Neural progenitor cell (in vitro differentiated cells): ENCODE measurements around the gene GPR141. TPM values are rescaled to one million over a fixed set of nuclear protein-coding genes. Genes with fewer than 3 reads are reported as not detected.

Source experiments
- DNase-seq: peaks from one replicate; pipeline ENCODE4 v3.0.0-alpha.2; 2016; ENCODE audit warnings: low spot score
- H2AFZ ChIP-seq: fragments of 200-600 bp; sonication (generic); replicated peaks from 2 replicates; pipeline ENCODE4 v1.6.1; 2016; ENCODE audit warnings: antibody characterized with exemption
- H3F3A ChIP-seq: fragments of 200-600 bp; sonication (generic); 2 replicates; pipeline ENCODE4 v1.6.1; 2016; ENCODE audit warnings: antibody characterized with exemption, low read depth
- H3K27ac ChIP-seq: fragments of 200-600 bp; sonication (generic); 2 replicates; pipeline ENCODE4 v1.5.1; 2016; ENCODE audit warnings: mild to moderate bottlenecking
- H3K27me3 ChIP-seq: fragments of 200-600 bp; sonication (generic); 2 replicates; pipeline ENCODE4 v1.6.1; 2016; ENCODE audit warnings: mild to moderate bottlenecking, moderate library complexity
- H3K36me3 ChIP-seq: fragments of 200-600 bp; sonication (generic); 2 replicates; pipeline ENCODE4 v1.5.1; 2016
- H3K4me1 ChIP-seq: fragments of 200-600 bp; sonication (generic); 2 replicates; pipeline ENCODE4 v1.6.1; 2016; ENCODE audit warnings: mixed run types
- H3K4me2 ChIP-seq: fragments of 200-600 bp; sonication (generic); 2 replicates; pipeline ENCODE4 v1.6.1; 2016
- H3K4me3 ChIP-seq: fragments of 200-600 bp; sonication (generic); 2 replicates; pipeline ENCODE4 v1.5.1; 2016
- H3K79me2 ChIP-seq: fragments of 200-600 bp; sonication (generic); 2 replicates; pipeline ENCODE4 v1.6.1; 2016; ENCODE audit warnings: low read depth
- H3K9ac ChIP-seq: fragments of 200-600 bp; sonication (generic); 2 replicates; pipeline ENCODE4 v1.6.1; 2016
- H3K9me3 ChIP-seq: fragments of 200-600 bp; sonication (generic); 2 replicates; pipeline ENCODE4 v1.5.1; 2016; ENCODE audit warnings: low read depth
- H4K20me1 ChIP-seq: fragments of 200-600 bp; sonication (generic); 2 replicates; pipeline ENCODE4 v1.6.1; 2016; ENCODE audit warnings: low read depth
- H3K27ac Mint-ChIP-seq: 3 replicates; pipeline ENCODE4 v1.8.0; 2021; ENCODE audit warnings: mixed read lengths
- H3K27me3 Mint-ChIP-seq: 2 replicates; pipeline ENCODE4 v1.8.0; 2022; ENCODE audit warnings: low read depth, mild to moderate bottlenecking, inconsistent platforms, moderate library complexity, mixed read lengths; ENCODE audit not compliant: insufficient read depth
- H3K36me3 Mint-ChIP-seq: 3 replicates; pipeline ENCODE4 v1.8.0; 2021; ENCODE audit warnings: mixed read lengths
- H3K4me1 Mint-ChIP-seq: 3 replicates; pipeline ENCODE4 v1.8.0; 2021; ENCODE audit warnings: mixed read lengths
- H3K4me3 Mint-ChIP-seq: 3 replicates; pipeline ENCODE4 v1.8.0; 2021; ENCODE audit warnings: mild to moderate bottlenecking, moderate library complexity, mixed read lengths
- H3K9me3 Mint-ChIP-seq: 3 replicates; pipeline ENCODE4 v1.8.0; 2020; ENCODE audit warnings: mixed read lengths
- EZH2 ChIP-seq: fragments of 200-600 bp; sonication (generic); IDR thresholded peaks from 2 replicates; pipeline ENCODE4 v1.6.1; 2017; ENCODE audit warnings: antibody characterized with exemption, mild to moderate bottlenecking, moderate library complexity
- EZH2phosphoT487 ChIP-seq: fragments of 200-600 bp; sonication (generic); IDR thresholded peaks from 2 replicates; pipeline ENCODE4 v1.6.1; 2017; ENCODE audit warnings: antibody characterized with exemption
- total RNA-seq: library from RNA; depleted of rRNA; stranded (reverse); fragments of >200 nt; gene quantifications from 2 replicates; pipeline ENCODE4 v1.2.3, GENCODE V29; 2015; ENCODE audit warnings: low replicate concordance
- TF ChIP-seq, protein P1 (sequence below): fragments of 200-600 bp; sonication (generic); IDR thresholded peaks from 2 replicates; pipeline ENCODE4 v1.5.1; 2017; ENCODE audit warnings: antibody characterized with exemption, mild to moderate bottlenecking

The GPR141 gene
- total RNA-seq, 1 donor from 2014 or later = 2.6 TPM

DNA sequence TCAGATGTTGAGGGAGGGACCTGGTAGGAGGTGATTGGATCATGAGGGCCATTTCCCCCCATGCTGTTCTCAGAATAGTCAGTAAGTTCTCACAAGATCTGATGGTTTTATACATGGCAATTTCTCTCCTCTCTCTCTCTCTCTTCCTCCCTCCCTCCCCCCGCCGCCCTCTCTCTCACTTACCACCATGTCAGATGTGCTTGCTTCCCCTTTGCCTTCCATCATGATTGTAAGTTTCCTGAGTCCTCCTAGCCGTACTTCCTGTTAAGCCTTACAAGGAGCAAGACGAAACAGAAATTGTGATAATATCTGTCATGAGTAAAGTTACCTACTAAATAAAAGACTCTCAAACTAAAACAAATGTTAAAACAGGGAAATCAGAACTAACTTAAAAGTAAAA, 19.9 kb upstream of the GPR141 start:
- Histone ChIP-seq H3K27me3 (no peaks in the 10 kb centered on the region), H3K36me3 (no peaks in the 10 kb centered on the region), H3K9me3 (no peaks in the 10 kb centered on the region), H3K4me3 (no peak overlapping the region), H3K27ac (no peak overlapping the region), H4K20me1 (no peaks in the 10 kb centered on the region), H3K79me2 (no peaks in the 10 kb centered on the region), H2AFZ (no peak overlapping the region), H3K9ac (no peak overlapping the region), H3F3A (no peaks in the 10 kb centered on the region), H3K4me1 (peaks cover 11% of the 10 kb centered on the region), H3K4me2 (no peak overlapping the region)
- DNase-seq = no peak
- peaks cover 2% of the 10 kb centered on the region for H3K27me3 Mint-ChIP-seq
- H3K4me1 Mint-ChIP-seq = peaks cover 5% of the 10 kb centered on the region
- H3K27ac Mint-ChIP-seq = no peak overlapping the region
- H3K36me3 Mint-ChIP-seq = no peaks in the 10 kb centered on the region
- no peak overlapping the region for H3K4me3 Mint-ChIP-seq
- H3K9me3 Mint-ChIP-seq = no peaks in the 10 kb centered on the region
- TF ChIP-seq EZH2 (no peak), EZH2phosphoT487 (no peak)
- TF ChIP-seq, protein P1, sequence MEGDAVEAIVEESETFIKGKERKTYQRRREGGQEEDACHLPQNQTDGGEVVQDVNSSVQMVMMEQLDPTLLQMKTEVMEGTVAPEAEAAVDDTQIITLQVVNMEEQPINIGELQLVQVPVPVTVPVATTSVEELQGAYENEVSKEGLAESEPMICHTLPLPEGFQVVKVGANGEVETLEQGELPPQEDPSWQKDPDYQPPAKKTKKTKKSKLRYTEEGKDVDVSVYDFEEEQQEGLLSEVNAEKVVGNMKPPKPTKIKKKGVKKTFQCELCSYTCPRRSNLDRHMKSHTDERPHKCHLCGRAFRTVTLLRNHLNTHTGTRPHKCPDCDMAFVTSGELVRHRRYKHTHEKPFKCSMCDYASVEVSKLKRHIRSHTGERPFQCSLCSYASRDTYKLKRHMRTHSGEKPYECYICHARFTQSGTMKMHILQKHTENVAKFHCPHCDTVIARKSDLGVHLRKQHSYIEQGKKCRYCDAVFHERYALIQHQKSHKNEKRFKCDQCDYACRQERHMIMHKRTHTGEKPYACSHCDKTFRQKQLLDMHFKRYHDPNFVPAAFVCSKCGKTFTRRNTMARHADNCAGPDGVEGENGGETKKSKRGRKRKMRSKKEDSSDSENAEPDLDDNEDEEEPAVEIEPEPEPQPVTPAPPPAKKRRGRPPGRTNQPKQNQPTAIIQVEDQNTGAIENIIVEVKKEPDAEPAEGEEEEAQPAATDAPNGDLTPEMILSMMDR = no peak

DNA sequence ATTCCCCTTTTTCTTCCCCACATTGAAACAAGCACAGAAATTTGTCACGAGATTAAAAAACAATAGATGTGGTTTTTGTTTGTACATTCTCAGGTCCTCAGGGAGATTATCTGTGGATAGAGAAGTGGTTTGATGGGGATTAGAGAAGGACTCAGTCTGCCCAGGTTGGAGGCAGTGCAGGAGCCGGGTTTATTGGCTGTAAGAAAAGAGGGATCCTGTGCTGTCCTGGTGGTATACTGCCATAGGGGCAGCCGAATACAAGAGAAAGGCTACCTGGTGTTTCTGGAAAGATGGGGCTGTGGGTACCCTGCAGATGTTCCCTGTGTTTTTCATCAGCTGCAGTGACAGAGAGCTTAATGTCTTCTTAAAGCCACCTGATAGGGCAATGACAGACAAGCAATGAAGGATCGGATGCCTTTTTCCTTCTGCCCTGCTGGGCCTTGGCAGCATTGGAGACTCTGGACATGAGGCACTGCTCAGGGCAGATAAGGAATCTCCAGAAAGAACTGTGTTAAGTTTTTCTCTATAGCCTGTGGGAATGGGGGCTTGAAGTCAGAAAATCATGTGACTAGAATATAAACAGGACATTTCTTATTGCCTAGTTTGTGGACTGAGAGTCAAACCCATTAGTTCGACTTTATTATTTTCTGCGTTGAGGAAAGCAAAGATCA, 18.1 kb upstream of the GPR141 start:
- Histone ChIP-seq H3F3A (no peaks in the 10 kb centered on the region), H3K9ac (no peak overlapping the region), H3K79me2 (no peaks in the 10 kb centered on the region), H3K36me3 (no peaks in the 10 kb centered on the region), H4K20me1 (no peaks in the 10 kb centered on the region), H2AFZ (no peak overlapping the region), H3K4me1 (peaks cover 11% of the 10 kb centered on the region), H3K4me3 (no peak overlapping the region), H3K4me2 (peak overlapping the region; percentile 34), H3K9me3 (no peaks in the 10 kb centered on the region), H3K27me3 (no peaks in the 10 kb centered on the region), H3K27ac (no peak overlapping the region)
- DNase-seq = peak; percentile 11
- Mint-ChIP-seq H3K9me3 (no peaks in the 10 kb centered on the region), H3K27ac (no peak overlapping the region), H3K4me1 (peaks cover 5% of the 10 kb centered on the region), H3K4me3 (no peak overlapping the region), H3K27me3 (peaks cover 2% of the 10 kb centered on the region), H3K36me3 (no peaks in the 10 kb centered on the region)
- no peak for TF ChIP-seq EZH2

- Histone ChIP-seq H2AFZ (no peak overlapping the region), H3F3A (no peaks in the 10 kb centered on the region), H3K9ac (no peak overlapping the region), H3K4me1 (peaks cover 11% of the 10 kb centered on the region), H3K27me3 (no peaks in the 10 kb centered on the region), H3K4me3 (no peak overlapping the region), H3K36me3 (no peaks in the 10 kb centered on the region), H4K20me1 (no peaks in the 10 kb centered on the region), H3K79me2 (no peaks in the 10 kb centered on the region), H3K4me2 (peak overlapping the region; percentile 34), H3K9me3 (no peaks in the 10 kb centered on the region), H3K27ac (no peak overlapping the region)
- TF ChIP-seq EZH2phosphoT487 (no peak), EZH2 (no peak)
- TF ChIP-seq, protein P1 = no peak
- Mint-ChIP-seq H3K36me3 (no peaks in the 10 kb centered on the region), H3K4me3 (no peak overlapping the region), H3K9me3 (no peaks in the 10 kb centered on the region), H3K27ac (no peak overlapping the region), H3K4me1 (peaks cover 5% of the 10 kb centered on the region), H3K27me3 (peaks cover 2% of the 10 kb centered on the region)
- DNase-seq = no peak
Measured at GRCh38 chr7:37666026-37666799, 17.4 kb upstream of the GPR141 start.

DNA sequence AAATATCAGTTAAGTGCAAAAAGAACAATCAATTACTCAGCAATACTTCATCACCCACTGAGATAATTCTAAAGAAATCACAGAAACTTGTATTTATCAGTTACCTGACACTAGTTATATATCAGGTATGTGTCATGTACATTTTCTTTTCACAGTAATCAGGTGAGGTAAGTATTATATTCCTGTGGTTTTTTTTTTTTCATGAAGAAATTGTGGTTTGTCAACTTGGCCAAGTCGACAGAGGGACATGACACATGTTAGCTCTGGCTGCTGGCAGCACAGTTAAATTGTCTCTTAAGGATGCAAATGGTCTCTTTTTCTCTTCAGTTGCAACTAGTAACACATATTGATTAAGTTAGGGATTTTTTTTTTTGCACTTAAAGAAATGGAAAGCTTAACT, 13.7 kb upstream of the GPR141 start:
- no peaks in the 10 kb centered on the region for H3K79me2 ChIP-seq
- H3F3A ChIP-seq = no peaks in the 10 kb centered on the region
- Mint-ChIP-seq H3K4me3 (no peak overlapping the region), H3K27ac (no peak overlapping the region), H3K27me3 (peaks cover 2% of the 10 kb centered on the region), H3K4me1 (peaks cover 12% of the 10 kb centered on the region), H3K9me3 (no peaks in the 10 kb centered on the region), H3K36me3 (no peaks in the 10 kb centered on the region)
- TF ChIP-seq, protein P1 = no peak
- TF ChIP-seq EZH2phosphoT487 (no peak), EZH2 (no peak)
- H2AFZ ChIP-seq = no peak overlapping the region
- H3K36me3 ChIP-seq = no peaks in the 10 kb centered on the region
- H4K20me1 ChIP-seq = no peaks in the 10 kb centered on the region
- no peaks in the 10 kb centered on the region for H3K27me3 ChIP-seq
- no peak overlapping the region for H3K4me3 ChIP-seq
- DNase-seq = no peak
- H3K9ac ChIP-seq = no peak overlapping the region
- peaks cover 11% of the 10 kb centered on the region for H3K4me1 ChIP-seq
- no peak overlapping the region for H3K27ac ChIP-seq
- H3K4me2 ChIP-seq = no peak overlapping the region
- H3K9me3 ChIP-seq = no peaks in the 10 kb centered on the region
